Neural cell (in vitro differentiated cells): Measurements from ENCODE around the gene NRG3. TPM values are rescaled to one million over a fixed set of nuclear protein-coding genes. Genes with fewer than 3 reads are reported as not detected.

ENCODE experiments used
- H2AFZ ChIP-seq: fragments of 200-600, 300-800 bp; sonication (generic), shearing (Covaris generic); 2 replicates; pipeline ENCODE4 v1.6.0; 2014; ENCODE audit warnings: low read depth, mild to moderate bottlenecking, antibody characterized with exemption, low read length, moderate library complexity
- H3F3A ChIP-seq: fragments of 200-600 bp; shearing (Covaris generic); 2 replicates; pipeline ENCODE4 v1.6.1; 2016; ENCODE audit warnings: mild to moderate bottlenecking, moderate library complexity, mixed read lengths, antibody characterized with exemption, low read length; ENCODE audit not compliant: insufficient read depth, poor library complexity, severe bottlenecking
- H3K27ac ChIP-seq: fragments of 200-600, 300-800 bp; sonication (generic), shearing (Covaris generic); 2 replicates; pipeline ENCODE4 v1.5.1; 2014; ENCODE audit warnings: mild to moderate bottlenecking, low read length, moderate library complexity
- H3K27me3 ChIP-seq: fragments of 300-800, 200-600 bp; sonication (generic), shearing (Covaris generic); 2 replicates; pipeline ENCODE4 v1.6.0; 2014; ENCODE audit warnings: mild to moderate bottlenecking, low read depth, low read length, moderate library complexity; ENCODE audit not compliant: insufficient read depth
- H3K36me3 ChIP-seq: fragments of 300-800, 200-600 bp; sonication (generic), shearing (Covaris generic); 2 replicates; pipeline ENCODE4 v1.5.1; 2014; ENCODE audit warnings: mild to moderate bottlenecking, antibody characterized with exemption, low read length, moderate library complexity; ENCODE audit not compliant: insufficient read depth
- H3K4me2 ChIP-seq: fragments of 300-800, 200-600 bp; sonication (generic), shearing (Covaris generic); 2 replicates; pipeline ENCODE4 v1.6.0; 2014; ENCODE audit warnings: mild to moderate bottlenecking, low read length
- H3K4me3 ChIP-seq: fragments of 300-800, 200-600 bp; sonication (generic), shearing (Covaris generic); 2 replicates; pipeline ENCODE4 v1.5.1; 2014; ENCODE audit warnings: mild to moderate bottlenecking, low read length, moderate library complexity
- H3K79me2 ChIP-seq: fragments of 200-600 bp; shearing (Covaris generic); replicated peaks from 2 replicates; pipeline ENCODE4 v1.6.0; 2014; ENCODE audit warnings: mild to moderate bottlenecking, low read length, moderate library complexity; ENCODE audit not compliant: insufficient read depth
- H3K9ac ChIP-seq: fragments of 300-800, 200-600 bp; sonication (generic), shearing (Covaris generic); 2 replicates; pipeline ENCODE4 v1.6.1; 2016; ENCODE audit warnings: mild to moderate bottlenecking, low read length, mixed read lengths
- H3K9me2 ChIP-seq: fragments of 200-600 bp; shearing (Covaris generic); 2 replicates; pipeline ENCODE4 v1.6.1; 2016; ENCODE audit warnings: mild to moderate bottlenecking, low read length, mixed read lengths; ENCODE audit not compliant: insufficient read depth
- H3K9me3 ChIP-seq: fragments of 200-600, 300-800 bp; sonication (generic), shearing (Covaris generic); 2 replicates; pipeline ENCODE4 v1.6.1; 2016; ENCODE audit warnings: mild to moderate bottlenecking, mixed run types, low read length, moderate library complexity, mixed read lengths
- H4K20me1 ChIP-seq: fragments of 200-600 bp; shearing (Covaris generic); 2 replicates; pipeline ENCODE4 v1.6.1; 2016; ENCODE audit warnings: mild to moderate bottlenecking, mixed run types; ENCODE audit not compliant: insufficient read depth
- CTCF ChIP-seq: fragments of 450-650 bp; IDR thresholded peaks from 2 replicates; pipeline ENCODE4 v1.5.1; 2014; ENCODE audit warnings: antibody characterized with exemption, mild to moderate bottlenecking, moderate library complexity; ENCODE audit not compliant: poor library complexity, severe bottlenecking
- EP300 ChIP-seq: fragments of 450-650 bp; conservative IDR thresholded peaks from 2 replicates; pipeline ENCODE4 v1.6.1; 2014; ENCODE audit warnings: antibody characterized with exemption, mild to moderate bottlenecking, moderate library complexity; ENCODE audit not compliant: poor library complexity, severe bottlenecking
- EZH2 ChIP-seq: fragments of 200-600, 300-800 bp; shearing (Covaris generic), sonication (generic); IDR thresholded peaks from 2 replicates; pipeline ENCODE4 v1.6.1; 2014; ENCODE audit warnings: antibody characterized with exemption, low read length, borderline replicate concordance, mild to moderate bottlenecking; ENCODE audit not compliant: insufficient read depth, poor library complexity, severe bottlenecking
- MXI1 ChIP-seq: fragments of 450-650 bp; conservative IDR thresholded peaks from 2 replicates; pipeline ENCODE4 v1.6.1; 2014; ENCODE audit warnings: antibody characterized with exemption, mild to moderate bottlenecking; ENCODE audit not compliant: poor library complexity, severe bottlenecking
- POLR2AphosphoS5 ChIP-seq: IDR thresholded peaks from 2 replicates; pipeline ENCODE4 v1.6.1; 2012
- RAD21 ChIP-seq: fragments of 450-650 bp; conservative IDR thresholded peaks from 2 replicates; pipeline ENCODE4 v1.6.1; 2014; ENCODE audit warnings: antibody characterized with exemption, mild to moderate bottlenecking, moderate library complexity
- REST ChIP-seq: IDR thresholded peaks from 2 replicates; pipeline ENCODE4 v1.6.1; 2012; ENCODE audit warnings: borderline replicate concordance
- SMC3 ChIP-seq: fragments of 450-650 bp; conservative IDR thresholded peaks from 2 replicates; pipeline ENCODE4 v1.6.1; 2014; ENCODE audit warnings: antibody characterized with exemption, mild to moderate bottlenecking, moderate library complexity; ENCODE audit not compliant: poor library complexity
- TAF1 ChIP-seq: IDR thresholded peaks from 2 replicates; pipeline ENCODE4 v1.6.1; 2012; ENCODE audit warnings: low read depth
- polyA plus RNA-seq: library from polyadenylated mRNA; depleted of rRNA; stranded (reverse); fragments of >200 nt; gene quantifications from 2 replicates; pipeline ENCODE4 v1.2.3, GENCODE V29; 2014

The NRG3 gene
- polyA plus RNA-seq, 1 donor from 2014 or later: 14.0 TPM

GRCh38 chr10:81909453-81909852, 34.5 kb downstream of the NRG3 start:
- Histone ChIP-seq H3K9me2 (no peaks in the 10 kb centered on the region), H2AFZ (no peak overlapping the region), H3K27ac (no peak overlapping the region), H3K36me3 (no peaks in the 10 kb centered on the region), H4K20me1 (no peaks in the 10 kb centered on the region), H3K27me3 (no peaks in the 10 kb centered on the region), H3F3A (no peaks in the 10 kb centered on the region), H3K9me3 (no peaks in the 10 kb centered on the region), H3K4me3 (no peak overlapping the region), H3K79me2 (no peaks in the 10 kb centered on the region), H3K9ac (no peak overlapping the region), H3K4me2 (no peak overlapping the region)
- no peak for TF ChIP-seq MXI1
- no peak for TF ChIP-seq TAF1
- TF ChIP-seq RAD21: no peak
- TF ChIP-seq CTCF: no peak
- no peak for TF ChIP-seq SMC3
- TF ChIP-seq EZH2: no peak
- TF ChIP-seq POLR2AphosphoS5: no peak
- no peak for TF ChIP-seq REST
- TF ChIP-seq EP300: no peak

- Histone ChIP-seq H3K79me2 (no peaks in the 10 kb centered on the region), H3K9me2 (no peaks in the 10 kb centered on the region), H3K27ac (no peak overlapping the region), H2AFZ (no peak overlapping the region), H3K4me2 (no peak overlapping the region), H3K4me3 (no peak overlapping the region), H3K9me3 (no peaks in the 10 kb centered on the region), H3K27me3 (no peaks in the 10 kb centered on the region), H3K36me3 (no peaks in the 10 kb centered on the region), H3K9ac (no peak overlapping the region), H4K20me1 (no peaks in the 10 kb centered on the region), H3F3A (no peaks in the 10 kb centered on the region)
- no peak for TF ChIP-seq EP300
- no peak for TF ChIP-seq EZH2
- TF ChIP-seq MXI1: no peak
Observed at GRCh38 chr10:81911328-81911727, 36.3 kb downstream of the NRG3 start.
